ENCODE results near the gene NYNRIN.
"Not testable (repeated sequence)": the region's sequence is repeated elsewhere in the genome, so short reads cannot be mapped to it uniquely, and the experiment has no call there.

Gene NYNRIN

GRCh38 chr14:24398653-24399446, at the start of gene NYNRIN:
TSS of gene NYNRIN (plus strand) at chr14:24399003. CDS start at chr14:24399247, 244 bp downstream.
- peak; percentile 28 for DNase-seq

- no peak for DNase-seq
Measured at GRCh38 chr14:24349742-24350141, 49.1 kb upstream of the NYNRIN start.

GRCh38 chr14:24351517-24351916, 47.3 kb upstream of the NYNRIN start:
- DNase-seq: no peak

- no peak for DNase-seq
Measured at GRCh38 chr14:24353559-24354481, 45.0 kb upstream of the NYNRIN start.

- DNase-seq: not testable (repeated sequence)
Measured at GRCh38 chr14:24354482-24354825, 44.3 kb upstream of the NYNRIN start.

- DNase-seq: no peak
Measured at GRCh38 chr14:24355009-24355408, 43.8 kb upstream of the NYNRIN start.

- DNase-seq: no peak
Measured at GRCh38 chr14:24356208-24356607, 42.6 kb upstream of the NYNRIN start.

- DNase-seq: no peak
Measured at GRCh38 chr14:24360281-24360680, 38.5 kb upstream of the NYNRIN start.

GRCh38 chr14:24361326-24361725, 37.5 kb upstream of the NYNRIN start:
- no peak for DNase-seq

GRCh38 chr14:24362241-24362960, 36.4 kb upstream of the NYNRIN start:
- DNase-seq: no peak

GRCh38 chr14:24363401-24363800, 35.4 kb upstream of the NYNRIN start:
- DNase-seq: no peak

- no peak for DNase-seq
Measured at GRCh38 chr14:24364841-24365240, 34.0 kb upstream of the NYNRIN start.

- DNase-seq: peak; percentile 63
Measured at GRCh38 chr14:24365600-24366412, 33.0 kb upstream of the NYNRIN start.

GRCh38 chr14:24366413-24366720, 32.4 kb upstream of the NYNRIN start:
- no peak for DNase-seq

GRCh38 chr14:24366721-24367513, 31.9 kb upstream of the NYNRIN start:
- no peak for DNase-seq

- no peak for DNase-seq
Measured at GRCh38 chr14:24367514-24368211, 31.1 kb upstream of the NYNRIN start, which contains the start of gene NFATC4. TSS of gene NFATC4 (plus strand) at chr14:24368184. CDS start at chr14:24368341, 157 bp downstream.

- DNase-seq: no peak
Measured at GRCh38 chr14:24368212-24368561, 30.6 kb upstream of the NYNRIN start.

- peak; percentile 45 for DNase-seq
Measured at GRCh38 chr14:24368562-24369252, 30.1 kb upstream of the NYNRIN start.

- DNase-seq: no peak
Measured at GRCh38 chr14:24369463-24369862, 29.3 kb upstream of the NYNRIN start.

Measured in activated CD8-positive, alpha-beta memory T cell treated with anti-CD3 and anti-CD28 coated beads, Interleukin-2, amount 50 U/mL, for 4 hours (primary cell).